ENCODE results near the gene IGHMBP2. TPM values are rescaled to one million over a fixed set of nuclear protein-coding genes. Genes with fewer than 3 reads are reported as not detected.
"Not testable (repeated sequence)": the region's sequence is repeated elsewhere in the genome, so short reads cannot be mapped to it uniquely, and the experiment has no call there.

The IGHMBP2 gene
- total RNA-seq, 1 donor from 2014 or later: 13.5 TPM

DNA sequence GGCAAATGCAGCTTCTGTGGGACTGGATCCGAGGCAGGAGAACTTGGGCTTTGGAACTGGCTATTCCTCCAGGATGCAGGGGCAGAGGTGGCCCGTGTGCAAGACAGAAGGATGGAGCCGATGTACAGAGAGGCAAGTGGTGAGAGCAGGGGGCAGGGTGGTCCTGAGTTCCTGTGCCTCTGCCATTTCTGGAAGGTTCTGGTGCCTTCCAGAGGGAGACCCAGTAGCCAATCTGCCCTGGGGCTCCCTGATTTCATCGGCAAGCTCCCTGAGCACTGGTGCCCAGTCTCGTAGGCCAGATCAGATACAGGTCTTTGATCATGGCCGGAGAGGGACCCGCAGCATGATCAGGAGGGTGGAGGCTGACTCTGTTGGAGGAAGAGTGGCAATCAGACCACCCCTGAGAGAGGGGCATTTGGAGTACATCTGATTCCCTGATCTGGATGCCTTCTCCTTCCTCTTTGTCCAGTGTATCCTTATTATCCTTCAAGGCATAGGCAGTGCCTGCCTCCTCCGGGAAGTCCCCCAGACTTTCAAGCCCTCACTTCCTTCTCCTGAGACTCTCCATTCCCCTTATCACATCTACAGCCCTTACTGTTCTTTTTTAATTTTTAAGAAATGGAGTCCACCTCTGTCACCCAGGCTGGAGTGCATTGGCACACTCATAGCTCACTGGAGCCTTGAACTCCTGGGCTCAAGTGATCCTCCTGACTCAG is 67.4 kb downstream of the IGHMBP2 start:
- no peak for ATAC-seq (ENCODE audit: poor library complexity)
- no peak for DNase-seq
- intact Hi-C loops (cut with DNase I): no loop called here

DNA sequence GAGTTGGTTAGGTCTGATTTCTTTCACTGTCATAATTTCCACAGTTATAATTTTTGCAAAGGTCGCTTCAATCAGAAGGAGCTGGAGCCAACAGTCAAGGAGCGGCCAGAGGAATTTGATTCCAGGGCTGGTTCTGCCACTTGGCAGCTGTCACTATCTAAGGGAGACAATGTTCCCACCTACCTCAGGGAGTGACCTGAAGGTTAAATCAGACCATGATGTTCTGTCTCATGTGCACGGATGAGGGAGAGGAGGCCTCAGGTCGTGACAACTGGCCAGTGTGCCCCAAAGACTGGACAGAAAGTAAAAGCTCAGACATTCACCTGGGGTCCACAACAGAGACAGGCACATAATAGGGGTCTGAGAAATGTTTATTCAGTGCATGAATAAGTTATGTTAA is 69.5 kb downstream of the IGHMBP2 start:
- DNase-seq (no peak), ATAC-seq (ENCODE audit: poor library complexity) (peak; percentile 74)
- intact Hi-C loops (cut with DNase I): no loop called here

DNA sequence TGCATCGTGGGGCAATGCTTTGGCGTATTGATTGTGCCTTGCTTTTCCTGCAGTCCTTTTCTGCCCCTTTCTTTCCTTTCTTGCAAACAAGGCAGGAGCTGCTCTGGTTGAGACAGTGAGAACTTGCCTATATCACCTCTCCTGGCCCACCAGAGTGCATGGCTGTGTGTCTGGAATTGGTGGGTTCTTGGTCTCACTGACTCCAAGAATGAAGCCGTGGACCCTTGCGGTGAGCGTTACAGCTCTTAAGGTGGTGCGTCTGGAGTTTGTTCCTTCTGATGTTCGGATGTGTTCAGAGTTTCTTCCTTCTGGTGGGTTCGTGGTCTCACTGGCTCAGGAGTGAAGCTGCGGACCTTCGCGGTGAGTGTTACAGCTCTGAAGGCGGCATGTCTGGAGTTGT is 70.0 kb downstream of the IGHMBP2 start:
- ATAC-seq (ENCODE audit: poor library complexity); intact Hi-C loops (cut with DNase I); DNase-seq: not testable (repeated sequence)

DNA sequence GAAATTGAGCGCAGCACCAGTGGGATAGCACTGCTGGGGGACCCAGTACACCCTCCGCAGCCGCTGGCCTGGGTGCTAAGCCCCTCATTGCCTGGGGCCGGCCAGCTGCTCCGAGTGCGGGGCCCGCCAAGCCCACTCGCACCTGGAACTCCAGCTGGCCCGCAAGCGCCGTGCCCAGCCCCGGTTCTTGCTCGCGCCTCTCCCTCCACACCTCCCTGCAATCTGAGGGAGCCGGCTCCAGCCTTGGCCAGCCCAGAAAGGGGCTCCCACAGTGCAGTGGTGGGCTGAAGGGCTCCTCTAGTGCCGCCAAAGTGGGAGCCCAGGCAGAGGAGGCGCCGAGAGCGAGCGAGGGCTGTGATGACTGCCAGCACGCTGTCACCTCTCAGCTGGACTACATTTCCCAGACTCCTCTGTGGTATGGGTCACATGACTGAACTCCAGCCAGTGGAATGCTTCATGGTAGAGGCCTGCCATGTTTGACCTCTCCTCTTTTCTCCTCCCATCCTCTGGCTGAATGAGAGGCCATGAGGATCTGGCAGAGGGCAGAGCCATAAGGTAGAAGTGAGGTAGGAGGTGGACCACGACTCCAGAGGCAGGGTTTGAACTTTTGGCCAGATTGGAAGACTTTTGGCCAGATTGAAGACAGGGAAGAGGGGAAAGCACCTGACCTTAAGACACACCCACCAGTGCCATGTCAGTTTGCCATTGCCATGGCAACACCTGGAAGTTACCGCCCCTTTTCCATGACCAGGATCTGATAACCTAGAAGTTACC is 70.9 kb downstream of the IGHMBP2 start:
- intact Hi-C loops (cut with DNase I): no loop called here
- ATAC-seq (ENCODE audit: poor library complexity): no peak
- no peak for DNase-seq

DNA sequence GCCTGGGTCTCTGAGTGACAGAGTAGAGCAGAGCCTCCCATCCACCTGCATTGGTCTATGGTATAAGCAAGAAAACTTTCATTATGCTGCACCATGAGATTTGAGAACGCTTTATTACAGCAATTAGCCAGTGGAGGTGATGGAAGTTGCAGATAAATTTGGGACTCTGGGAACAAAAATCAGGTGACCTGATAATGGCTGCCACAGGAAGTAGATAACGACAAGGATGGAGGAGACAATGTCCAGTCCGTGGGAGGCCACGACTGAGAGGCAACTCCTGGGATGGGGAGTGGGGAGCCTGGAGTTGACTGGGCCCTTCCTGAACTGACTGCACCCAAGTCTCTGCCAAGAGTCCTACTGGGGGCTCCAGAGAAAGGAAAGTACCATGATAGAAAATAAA is 72.4 kb downstream of the IGHMBP2 start:
- no peak for ATAC-seq (ENCODE audit: poor library complexity)
- DNase-seq: no peak
- intact Hi-C loops (cut with DNase I): no loop called here

DNA sequence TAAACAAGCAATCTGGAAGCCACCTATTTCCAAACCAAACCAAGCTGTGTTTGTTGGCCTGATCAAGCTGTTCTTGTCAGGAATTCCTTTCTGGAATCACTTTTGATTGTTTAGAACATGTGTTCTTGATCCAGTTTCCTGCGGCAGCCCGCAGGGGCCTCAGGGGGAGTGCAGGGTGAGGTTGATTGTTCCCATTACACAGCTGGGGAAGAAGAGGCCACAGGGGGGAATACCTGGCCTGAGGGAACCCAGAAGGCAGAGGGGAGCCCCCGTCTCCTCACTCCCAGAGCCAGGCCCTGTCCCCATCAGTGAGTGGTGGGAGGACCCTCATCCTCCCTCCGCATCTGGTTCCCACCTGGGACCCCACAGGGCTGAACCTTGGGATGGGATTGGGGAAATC is 72.9 kb downstream of the IGHMBP2 start:
- DNase-seq (no peak), ATAC-seq (ENCODE audit: poor library complexity) (no peak)
- intact Hi-C loops (cut with DNase I): no loop called here

DNA sequence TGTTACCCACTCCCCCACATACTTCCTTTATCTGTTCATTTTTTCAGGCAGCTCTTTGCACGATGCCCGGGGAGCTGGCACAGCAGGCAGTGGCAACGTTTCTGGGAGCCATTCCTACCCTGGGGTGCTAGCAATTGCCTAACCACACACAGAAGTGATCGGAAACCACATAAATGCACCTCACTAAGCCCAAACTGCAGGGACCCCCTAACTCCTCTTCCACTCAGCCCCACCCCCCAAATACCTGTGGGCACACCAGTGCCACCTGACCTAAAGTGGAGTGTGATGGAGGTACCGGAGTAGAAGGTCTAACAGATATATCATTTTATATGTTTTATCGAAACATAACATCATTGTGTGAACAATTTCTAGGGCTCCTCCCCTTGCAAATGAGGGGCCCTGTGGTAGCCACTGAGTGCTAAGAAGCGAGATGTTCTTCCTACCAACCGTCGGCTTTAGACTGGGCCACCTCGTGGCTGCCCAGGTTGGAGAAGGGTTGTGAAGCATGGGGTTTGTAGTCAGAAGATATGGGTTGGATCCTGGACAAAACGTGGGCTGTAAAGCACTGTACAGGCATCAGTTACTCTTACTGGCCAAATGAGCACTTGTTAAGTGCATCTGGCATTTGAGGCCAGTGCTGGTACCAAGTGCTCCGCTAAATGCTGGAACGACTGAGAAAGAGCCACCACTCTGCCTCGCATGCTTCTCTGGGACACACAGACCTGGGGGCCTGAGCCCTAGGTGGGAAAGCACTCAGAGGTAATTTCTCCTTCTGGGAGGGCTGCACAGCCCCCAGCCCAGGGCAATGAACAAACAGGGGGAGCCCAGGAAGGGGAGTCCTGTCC is 74.3 kb downstream of the IGHMBP2 start:
- intact Hi-C loops (cut with DNase I): no loop called here
- DNase-seq (no peak), ATAC-seq (ENCODE audit: poor library complexity) (no peak)

DNA sequence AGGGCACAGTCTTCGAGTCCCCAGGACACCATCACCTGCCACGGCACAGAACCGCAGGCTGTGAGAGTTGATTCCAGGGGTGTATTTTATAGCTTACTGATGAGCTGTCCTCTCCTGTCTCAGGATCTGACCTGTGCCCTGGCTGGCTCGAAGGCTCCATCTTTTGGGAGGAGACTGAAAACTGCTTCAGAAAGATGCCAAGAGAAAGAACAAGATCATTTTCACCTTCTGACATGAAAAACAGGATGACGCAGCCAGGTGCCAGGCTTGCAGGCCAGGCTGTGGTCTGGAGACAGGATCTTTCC is 74.9 kb downstream of the IGHMBP2 start:
- ATAC-seq (ENCODE audit: poor library complexity): peak; percentile 20
- no peak for DNase-seq
- intact Hi-C loops (cut with DNase I): no loop called here

DNA sequence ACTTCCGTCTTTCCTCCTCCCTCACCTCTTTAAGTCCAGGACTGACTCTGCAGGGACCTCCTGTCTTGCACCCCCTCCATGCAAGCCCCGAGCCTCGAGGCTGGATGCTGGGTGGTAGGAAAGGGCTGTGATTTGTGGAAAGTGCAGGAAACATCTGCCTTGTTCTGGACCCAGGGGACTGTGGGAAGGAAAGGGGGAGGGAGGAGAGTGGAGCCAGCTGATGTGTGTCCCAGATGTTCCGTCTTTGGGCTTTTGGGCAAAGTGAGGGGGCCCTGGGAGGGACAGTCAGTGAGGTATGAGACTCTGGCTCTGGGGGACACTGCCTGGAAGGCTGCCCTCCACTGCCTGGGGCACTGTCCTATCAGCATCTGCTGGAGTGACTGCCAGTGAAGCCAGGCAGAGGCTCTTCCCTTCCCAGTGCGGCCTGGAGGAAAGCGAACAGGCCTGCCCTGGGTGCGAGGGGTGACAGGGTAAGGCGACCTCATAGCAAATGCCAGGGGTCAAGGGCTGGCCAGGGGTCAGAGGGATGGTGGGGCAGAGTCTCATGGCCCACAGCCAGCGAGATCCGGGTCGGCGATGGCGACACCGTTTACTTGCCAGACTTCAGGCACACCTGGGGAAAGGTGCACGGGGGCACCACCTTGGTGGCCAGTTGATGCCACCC is 75.4 kb downstream of the IGHMBP2 start:
- DNase-seq (peak; percentile 38), ATAC-seq (ENCODE audit: poor library complexity) (peak; percentile 45)
- intact Hi-C loops (cut with DNase I): no loop called here

DNA sequence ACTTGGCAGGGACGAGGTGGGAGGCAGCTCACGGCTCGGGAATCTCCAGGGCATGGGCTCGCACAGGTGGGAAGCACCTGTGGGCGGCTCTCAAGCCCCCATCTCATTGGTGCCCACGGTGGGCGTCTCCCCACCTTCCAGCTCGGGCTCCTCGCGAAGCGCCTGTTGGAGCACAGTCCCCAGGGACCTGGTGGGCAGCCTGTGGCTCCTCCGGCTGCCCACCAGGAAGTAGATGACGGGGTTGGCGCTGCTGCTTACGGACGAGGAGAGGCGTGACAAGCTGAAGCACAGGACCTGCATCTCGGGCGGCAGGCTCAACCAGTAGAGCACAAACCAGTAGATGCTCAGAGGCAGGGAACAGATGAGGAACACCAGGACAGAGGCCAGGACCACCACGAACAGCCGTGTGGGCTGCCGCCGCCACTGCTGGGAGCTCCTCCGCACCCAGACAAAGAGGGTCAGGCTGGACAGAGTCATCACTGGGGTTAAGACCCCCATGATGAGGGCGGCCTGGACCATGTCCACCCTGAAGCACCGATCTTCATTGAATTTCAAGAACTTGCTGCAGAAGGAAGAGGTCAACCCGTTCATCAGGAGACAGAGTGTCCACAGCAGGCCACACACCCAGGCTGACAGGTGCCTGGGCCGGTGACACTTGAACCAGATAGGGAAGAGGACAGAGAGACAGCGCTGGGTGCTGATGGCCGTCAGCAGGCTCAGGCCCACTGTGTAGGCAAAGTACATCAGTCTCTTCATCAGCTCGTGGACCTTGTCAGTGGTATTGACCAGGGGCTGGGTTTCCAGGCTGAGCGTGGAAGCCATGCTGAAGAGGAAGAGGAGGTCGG is 76.5 kb downstream of the IGHMBP2 start:
- intact Hi-C loops (cut with DNase I): no loop called here
- DNase-seq: peak; percentile 27
- no peak for ATAC-seq (ENCODE audit: poor library complexity)

DNA sequence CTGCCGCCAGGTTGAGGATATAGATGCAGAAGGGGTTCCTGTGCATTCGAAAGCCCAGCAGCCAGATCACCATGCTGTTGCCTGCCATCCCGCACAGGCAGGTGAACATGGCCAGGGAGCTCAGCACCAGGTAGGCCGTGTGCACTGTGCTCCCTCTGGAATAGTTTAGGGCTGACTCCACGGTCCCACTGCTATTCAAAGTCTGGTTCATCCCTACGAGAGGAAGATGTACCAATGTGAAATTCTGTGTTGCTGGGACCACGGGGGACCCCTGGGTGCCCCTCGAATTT is 77.0 kb downstream of the IGHMBP2 start, which contains the start of gene MRGPRD:
MRGPRD (minus strand) TSS at position 211 of the 290 bp plus-strand sequence; CDS start at position 211, 0 bp downstream.
- no peak for DNase-seq
- ATAC-seq (ENCODE audit: poor library complexity): no peak
- intact Hi-C loops (cut with DNase I): no loop called here

DNA sequence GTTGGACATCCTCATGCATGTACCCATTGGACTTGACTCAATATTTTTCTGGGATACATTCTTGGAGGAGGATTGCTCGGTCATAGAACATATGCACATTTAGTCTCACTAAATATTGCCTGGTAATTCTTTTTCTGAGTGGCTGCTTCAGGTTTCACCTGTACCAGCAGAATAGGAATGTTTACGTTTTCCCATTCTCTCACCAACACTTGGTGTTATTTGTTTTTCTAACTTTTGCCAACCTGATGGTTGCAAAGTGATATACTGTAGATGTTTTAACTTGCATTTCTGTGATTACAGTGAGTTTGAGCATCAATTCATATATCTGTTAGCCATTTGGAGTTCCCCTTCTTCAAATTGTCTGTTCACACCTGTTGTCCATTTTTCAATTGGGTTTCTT is 78.4 kb downstream of the IGHMBP2 start:
- DNase-seq (no peak), ATAC-seq (ENCODE audit: poor library complexity) (no peak)
- intact Hi-C loops (cut with DNase I): no loop called here

DNA sequence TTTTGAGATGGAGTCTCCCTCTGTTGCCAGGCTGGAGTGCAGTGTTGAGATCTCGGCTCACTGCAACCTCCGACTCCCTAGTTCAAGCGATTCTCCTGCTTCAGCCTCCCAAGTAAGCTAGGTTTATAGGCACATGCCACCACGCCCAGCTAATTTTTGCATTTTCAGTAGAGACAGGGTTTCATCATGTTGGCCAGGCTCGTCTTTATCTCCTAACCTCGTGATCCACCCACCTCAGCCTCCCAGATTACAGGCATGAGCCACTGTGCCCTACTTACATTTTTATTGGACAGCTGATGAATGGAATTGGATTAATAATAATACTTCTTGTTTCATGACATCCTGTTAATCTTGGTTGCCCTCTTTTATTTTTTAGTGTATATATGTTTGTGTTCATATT is 80.1 kb downstream of the IGHMBP2 start:
- no peak for ATAC-seq (ENCODE audit: poor library complexity)
- no peak for DNase-seq
- intact Hi-C loops (cut with DNase I): no loop called here

DNA sequence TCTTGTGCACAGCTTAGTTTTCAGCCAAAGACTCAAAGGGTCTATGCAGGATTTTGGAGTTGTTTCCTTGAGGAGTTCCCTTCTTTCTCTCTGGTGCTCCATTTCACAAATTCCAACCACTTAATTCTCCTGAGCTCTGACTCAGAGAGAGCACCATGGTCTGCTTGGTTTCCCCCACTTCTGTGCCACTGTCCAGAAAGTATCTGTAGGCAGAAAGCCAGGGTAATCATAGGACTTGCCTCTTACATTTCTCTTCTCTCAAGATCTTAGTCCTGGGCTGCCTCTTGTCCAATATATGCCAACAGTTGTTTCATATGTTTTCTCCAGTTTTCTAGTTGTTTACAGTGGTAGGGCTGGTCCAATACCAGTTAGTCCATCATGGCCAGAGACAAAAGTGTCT is 83.5 kb downstream of the IGHMBP2 start:
- ATAC-seq (ENCODE audit: poor library complexity): no peak
- intact Hi-C loops (cut with DNase I): no loop called here

DNA sequence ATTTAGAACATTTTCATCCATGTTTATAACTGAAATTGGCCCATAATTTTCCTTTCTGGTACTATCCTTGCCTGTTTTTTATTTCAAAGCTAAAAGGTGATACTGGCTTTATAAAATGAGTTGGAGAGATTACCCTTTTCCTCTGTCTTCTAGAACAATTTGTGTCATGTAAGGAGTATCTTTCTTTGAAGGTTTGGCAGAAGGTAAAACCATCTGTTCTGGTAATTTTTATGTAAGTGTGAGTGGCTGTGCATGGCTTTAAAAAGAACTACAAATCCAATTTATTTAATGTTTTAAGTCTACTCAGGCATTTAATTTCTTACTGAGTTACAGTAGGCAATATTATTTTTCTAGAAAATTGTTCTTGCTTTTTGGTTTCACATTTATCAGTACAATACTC is 84.8 kb downstream of the IGHMBP2 start:
- ATAC-seq (ENCODE audit: poor library complexity) (no peak), DNase-seq (no peak)
- intact Hi-C loops (cut with DNase I): no loop called here

More for the DNA sequence above, 83.5 kb downstream of the IGHMBP2 start:
- no peak for DNase-seq

Data from Right ventricle myocardium superior (tissue), 1 donor.